Spleen (tissue), 11 donors: ENCODE measurements around the gene EVC2. TPM values are rescaled to one million over a fixed set of nuclear protein-coding genes. Genes with fewer than 3 reads are reported as not detected.

Source experiments
- DNase-seq: peaks from one replicate; pipeline ENCODE4 v3.0.0-alpha.2; 2020
- H3K27ac ChIP-seq, 8 donors: fragments of 200-600 bp; sonication (generic) in 7 of 8; 1 replicate in 4 of 8; 2 replicates in 4 of 8; pipeline versions ENCODE4 v1.5.0 to v1.8.0; 2016 to 2021; ENCODE audit warnings: inconsistent platforms in 4 of 8, mild to moderate bottlenecking in 4 of 8, moderate library complexity in 1 of 8
- H3K27me3 ChIP-seq, 7 donors: fragments of 200-600 bp; sonication (generic) in 6 of 7; replicated peaks in 1 of 7; 1 replicate in 4 of 7; 2 replicates in 3 of 7; pipeline versions ENCODE4 v1.5.0 to v1.8.0; 2016 to 2021; ENCODE audit warnings: inconsistent platforms in 3 of 7, mild to moderate bottlenecking in 1 of 7
- H3K36me3 ChIP-seq, 6 donors: fragments of 200-600 bp; sonication (generic) in 5 of 6; 1 replicate in 4 of 6; 2 replicates in 2 of 6; pipeline versions ENCODE4 v1.5.0 to v1.8.0; 2016 to 2021; ENCODE audit warnings: inconsistent platforms in 2 of 6
- H3K4me1 ChIP-seq, 6 donors: fragments of 200-600 bp; sonication (generic) in 5 of 6; 1 replicate in 3 of 6; 2 replicates in 3 of 6; pipeline versions ENCODE4 v1.5.0 to v1.8.0; 2016 to 2021; ENCODE audit warnings: inconsistent platforms in 3 of 6
- H3K4me3 ChIP-seq, 8 donors: fragments of 200-600 bp; sonication (generic) in 7 of 8; 1 replicate in 4 of 8; 2 replicates in 4 of 8; pipeline versions ENCODE4 v1.5.0 to v1.8.0; 2016 to 2021; ENCODE audit warnings: inconsistent platforms in 4 of 8, mild to moderate bottlenecking in 4 of 8, moderate library complexity in 2 of 8
- H3K9me3 ChIP-seq, 8 donors: fragments of 200-600 bp; sonication (generic) in 7 of 8; 1 replicate in 4 of 8; 2 replicates in 4 of 8; pipeline versions ENCODE4 v1.5.0 to v1.8.0; 2016 to 2021; ENCODE audit warnings: inconsistent platforms in 4 of 8
- POLR2A ChIP-seq, 3 donors: fragments of 450-650 bp; IDR thresholded peaks; one replicate each; pipeline ENCODE4 v1.5.1; 2017; ENCODE audit warnings: antibody characterized with exemption in 3 of 3, mild to moderate bottlenecking in 1 of 3
- POLR2AphosphoS5 ChIP-seq, 3 donors: sonication (generic); formaldehyde crosslinking; IDR thresholded peaks; one replicate each; pipeline ENCODE4 v1.5.1; 2017; ENCODE audit warnings: antibody characterized with exemption in 3 of 3
- WGBS, 5 donors: extraction: QIAGEN DNeasy Blood & Tissue Kit in 3 of 5; methylation state at CpG; one replicate each; pipeline versions ENCODE4 v1.1.5 to v1.1.7; 2013 to 2018; 5-methylcytosine and 5-hydroxymethylcytosine counted together
- intact Hi-C: fragments of 100-400 bp; cut with DNase I; formaldehyde crosslinking; loops from one replicate; pipeline ENCODE4 v1.15.0; 2023; ENCODE audit warnings: low total_unique reads
- polyA plus RNA-seq, 3 donors: library from polyadenylated mRNA; stranded (reverse); fragments of 200-250 nt; gene quantifications; one replicate each; pipeline ENCODE4 v1.2.1, GENCODE V29; 2013
- total RNA-seq, 7 donors: library from RNA; depleted of rRNA in 3 of 7; stranded (reverse); fragments of >200 nt in 3 of 7; fragmentation: NEBNext Ultra II Directional in 4 of 7; extraction: Animal tissue kit (Norgen Biotek cat#: 25700) in 4 of 7; gene quantifications; one replicate each; pipeline versions ENCODE4 v1.1.0 to v1.2.1, GENCODE V29; 2016 to 2021
- TF ChIP-seq, protein P1 (sequence below), 11 experiments: fragments of 200-600 bp in 7 of 11; fragments of 450-650 bp in 4 of 11; sonication (generic) in 4 of 11; IDR thresholded peaks in 8 of 11; conservative IDR thresholded peaks in 3 of 11; 1 replicate in 7 of 11; 2 replicates in 4 of 11; pipeline versions ENCODE4 v1.4.0 to v1.8.0; 2016 to 2021; ENCODE audit warnings: antibody characterized with exemption in 11 of 11, inconsistent platforms in 4 of 11, mild to moderate bottlenecking in 1 of 11
- donor health status: healthy with polysubstance abuse.
- donor health status: DM: no; HTN: no; CAD: no; lungs with moderate emphysema.
- donor health status: DM: no; HTN: no; CAD: no.
- donor health status: Bipolar disorder and iron deficiency.
- donor health status: healthy.
- donor health status: DM: no; HTN: no; CAD: no.
- donor health status: DM: yes; HTN: yes; CAD: no.

Gene EVC2
- total and polyA plus RNA-seq, 10 donors, result 0.30 to 4.4 (median 2.6) TPM

GRCh38 chr4:5629542-5629941 lies 78.8 kb downstream of the EVC2 start:
- TF ChIP-seq, protein P1, sequence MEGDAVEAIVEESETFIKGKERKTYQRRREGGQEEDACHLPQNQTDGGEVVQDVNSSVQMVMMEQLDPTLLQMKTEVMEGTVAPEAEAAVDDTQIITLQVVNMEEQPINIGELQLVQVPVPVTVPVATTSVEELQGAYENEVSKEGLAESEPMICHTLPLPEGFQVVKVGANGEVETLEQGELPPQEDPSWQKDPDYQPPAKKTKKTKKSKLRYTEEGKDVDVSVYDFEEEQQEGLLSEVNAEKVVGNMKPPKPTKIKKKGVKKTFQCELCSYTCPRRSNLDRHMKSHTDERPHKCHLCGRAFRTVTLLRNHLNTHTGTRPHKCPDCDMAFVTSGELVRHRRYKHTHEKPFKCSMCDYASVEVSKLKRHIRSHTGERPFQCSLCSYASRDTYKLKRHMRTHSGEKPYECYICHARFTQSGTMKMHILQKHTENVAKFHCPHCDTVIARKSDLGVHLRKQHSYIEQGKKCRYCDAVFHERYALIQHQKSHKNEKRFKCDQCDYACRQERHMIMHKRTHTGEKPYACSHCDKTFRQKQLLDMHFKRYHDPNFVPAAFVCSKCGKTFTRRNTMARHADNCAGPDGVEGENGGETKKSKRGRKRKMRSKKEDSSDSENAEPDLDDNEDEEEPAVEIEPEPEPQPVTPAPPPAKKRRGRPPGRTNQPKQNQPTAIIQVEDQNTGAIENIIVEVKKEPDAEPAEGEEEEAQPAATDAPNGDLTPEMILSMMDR (IDR thresholded peaks at IDR 0.05 in 8 of 11, conservative IDR thresholded peaks at IDR 0.05 in 3 of 11), result no peak
- TF ChIP-seq POLR2A (IDR thresholded peaks at IDR 0.05) (no peak), POLR2AphosphoS5 (IDR thresholded peaks at IDR 0.05) (no peak)
- no peak for DNase-seq
- Histone ChIP-seq H3K9me3 (peaks cover 0 to 6% (median 0%) of the 10 kb centered on the region in 8 donors), H3K27me3 (no peaks in the 10 kb centered on the region), H3K4me1 (no peaks in the 10 kb centered on the region), H3K27ac (no peak overlapping the region), H3K36me3 (peaks cover 0 to 13% (median 0%) of the 10 kb centered on the region in 6 donors), H3K4me3 (no peak overlapping the region)
- 63 to 83% (median 80%) methylated on average over 4 of the region's 4 CpGs for WGBS, 5 donors
- intact Hi-C loops, result no loop called here

GRCh38 chr4:5626913-5627312 lies 81.4 kb downstream of the EVC2 start:
- TF ChIP-seq POLR2AphosphoS5 (IDR thresholded peaks at IDR 0.05), result no peak
- TF ChIP-seq, protein P1 (IDR thresholded peaks at IDR 0.05 in 8 of 11, conservative IDR thresholded peaks at IDR 0.05 in 3 of 11), result no peak
- TF ChIP-seq POLR2A (IDR thresholded peaks at IDR 0.05), result no peak
- DNase-seq, result no peak
- 40 to 66% (median 57%) methylated on average over 2 of the region's 2 CpGs for WGBS, 5 donors
- Histone ChIP-seq H3K9me3 (no peaks in the 10 kb centered on the region), H3K27ac (no peak overlapping the region), H3K4me1 (no peaks in the 10 kb centered on the region), H3K4me3 (no peak overlapping the region), H3K36me3 (peaks cover 0 to 27% (median 0%) of the 10 kb centered on the region in 6 donors), H3K27me3 (no peaks in the 10 kb centered on the region)
- intact Hi-C loops, result no loop called here

DNA sequence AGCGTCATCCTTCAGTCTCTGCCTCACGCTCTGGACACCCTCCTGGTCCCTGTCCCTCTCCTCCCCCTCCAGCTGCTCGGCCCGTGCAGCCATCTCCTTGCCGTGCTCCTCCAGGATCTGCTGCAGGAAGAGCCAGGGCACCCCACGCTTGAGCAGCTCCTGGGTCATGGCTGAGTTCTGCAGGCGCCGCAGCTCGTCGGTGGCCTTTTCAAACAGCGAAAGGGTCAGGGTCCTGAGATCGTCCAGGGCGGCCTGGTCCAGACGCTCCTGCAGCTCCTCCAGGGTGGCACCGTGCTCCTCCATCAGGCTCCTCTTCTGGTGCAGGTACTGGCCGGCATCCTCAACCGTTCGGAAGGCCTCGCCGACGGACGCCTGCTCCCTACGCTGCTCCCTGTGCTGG lies 85.8 kb downstream of the EVC2 start:
- Histone ChIP-seq H3K36me3 (peaks cover 0 to 28% (median 0%) of the 10 kb centered on the region in 6 donors), H3K4me1 (no peaks in the 10 kb centered on the region), H3K9me3 (no peaks in the 10 kb centered on the region), H3K27me3 (no peaks in the 10 kb centered on the region), H3K27ac (no peak overlapping the region), H3K4me3 (no peak overlapping the region)
- WGBS, 5 donors, result 93 to 96% (median 94%) methylated on average over 12 to 23 of the region's 23 CpGs
- DNase-seq, result no peak
- TF ChIP-seq POLR2AphosphoS5 (IDR thresholded peaks at IDR 0.05) (no peak), POLR2A (IDR thresholded peaks at IDR 0.05) (no peak)
- TF ChIP-seq, protein P1 (IDR thresholded peaks at IDR 0.05 in 8 of 11, conservative IDR thresholded peaks at IDR 0.05 in 3 of 11), result no peak
- intact Hi-C loops, result no loop called here

- H3K4me1 ChIP-seq, result no peaks in the 10 kb centered on the region
- peaks cover 0 to 37% (median 0%) of the 10 kb centered on the region in 6 donors for H3K36me3 ChIP-seq
- intact Hi-C loops, result no loop called here
- no peak overlapping the region for H3K4me3 ChIP-seq
- WGBS, 5 donors, result 79 to 89% (median 81%) methylated on average over 14 of the region's 14 CpGs
- H3K27ac ChIP-seq, result no peak overlapping the region
- DNase-seq, result no peak
- no peaks in the 10 kb centered on the region for H3K9me3 ChIP-seq
- TF ChIP-seq, protein P1 (IDR thresholded peaks at IDR 0.05 in 8 of 11, conservative IDR thresholded peaks at IDR 0.05 in 3 of 11), result no peak
- no peak for TF ChIP-seq POLR2AphosphoS5 (IDR thresholded peaks at IDR 0.05)
- no peak for TF ChIP-seq POLR2A (IDR thresholded peaks at IDR 0.05)
- H3K27me3 ChIP-seq, result no peaks in the 10 kb centered on the region
Observed at GRCh38 chr4:5619913-5620625, 88.3 kb downstream of the EVC2 start.
